GM10248 (cell line): ENCODE measurements around the gene LMX1A.

ENCODE experiments used
- CTCF ChIA-PET: fragments of 300-600 bp; sonication (Branson Sonifier 250); formaldehyde crosslinking; extraction: SDS; loops from one replicate; lab custom pipeline; 2021; ENCODE audit warnings: antibody characterized with exemption; lab: Yijun Ruan, JAX
- POLR2A ChIA-PET: fragments of 350-650 bp; sonication (Branson Sonifier 250); formaldehyde crosslinking; extraction: SDS; loops from one replicate; lab custom pipeline; 2020; ENCODE audit warnings: antibody characterized with exemption; lab: Yijun Ruan, JAX
- DNase-seq: peaks from one replicate; pipeline ENCODE4 v3.0.0; 2012; ENCODE audit errors: extremely low spot score
- TF ChIP-seq, protein P1 (sequence below): IDR thresholded peaks from 2 replicates; pipeline ENCODE4 v1.5.1; 2012; ENCODE audit warnings: mild to moderate bottlenecking, low read depth; ENCODE audit errors: extremely low read depth, missing control alignments, control extremely low read depth

LMX1A gene

DNA sequence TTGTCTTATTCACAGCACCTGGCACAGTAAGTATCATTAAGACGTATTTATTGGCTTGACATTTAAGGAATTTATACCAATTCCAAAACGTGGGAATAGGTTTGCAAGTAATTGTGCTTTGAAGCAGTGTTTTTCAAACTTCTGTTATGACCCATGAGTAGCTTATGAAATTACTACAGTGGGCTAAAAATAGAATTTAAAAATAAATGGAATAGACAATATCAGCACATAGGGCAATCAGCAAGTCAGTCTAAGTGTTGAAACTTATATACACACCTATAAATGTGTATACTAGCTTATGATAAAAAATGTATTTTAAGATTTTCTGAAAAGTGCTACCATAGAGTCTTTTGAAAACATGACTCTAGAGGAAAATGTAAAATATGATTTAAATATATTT is 116.6 kb downstream of the LMX1A start:
- TF ChIP-seq, protein P1, sequence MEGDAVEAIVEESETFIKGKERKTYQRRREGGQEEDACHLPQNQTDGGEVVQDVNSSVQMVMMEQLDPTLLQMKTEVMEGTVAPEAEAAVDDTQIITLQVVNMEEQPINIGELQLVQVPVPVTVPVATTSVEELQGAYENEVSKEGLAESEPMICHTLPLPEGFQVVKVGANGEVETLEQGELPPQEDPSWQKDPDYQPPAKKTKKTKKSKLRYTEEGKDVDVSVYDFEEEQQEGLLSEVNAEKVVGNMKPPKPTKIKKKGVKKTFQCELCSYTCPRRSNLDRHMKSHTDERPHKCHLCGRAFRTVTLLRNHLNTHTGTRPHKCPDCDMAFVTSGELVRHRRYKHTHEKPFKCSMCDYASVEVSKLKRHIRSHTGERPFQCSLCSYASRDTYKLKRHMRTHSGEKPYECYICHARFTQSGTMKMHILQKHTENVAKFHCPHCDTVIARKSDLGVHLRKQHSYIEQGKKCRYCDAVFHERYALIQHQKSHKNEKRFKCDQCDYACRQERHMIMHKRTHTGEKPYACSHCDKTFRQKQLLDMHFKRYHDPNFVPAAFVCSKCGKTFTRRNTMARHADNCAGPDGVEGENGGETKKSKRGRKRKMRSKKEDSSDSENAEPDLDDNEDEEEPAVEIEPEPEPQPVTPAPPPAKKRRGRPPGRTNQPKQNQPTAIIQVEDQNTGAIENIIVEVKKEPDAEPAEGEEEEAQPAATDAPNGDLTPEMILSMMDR = no peak
- no peak for DNase-seq
- POLR2A ChIA-PET = no interaction called here
- CTCF ChIA-PET = interaction anchor here (1.4 kb wide), 1 partner anchor 12 kb away, joined by 4 read pairs; no protein-coding TSS in a partner anchor

DNA sequence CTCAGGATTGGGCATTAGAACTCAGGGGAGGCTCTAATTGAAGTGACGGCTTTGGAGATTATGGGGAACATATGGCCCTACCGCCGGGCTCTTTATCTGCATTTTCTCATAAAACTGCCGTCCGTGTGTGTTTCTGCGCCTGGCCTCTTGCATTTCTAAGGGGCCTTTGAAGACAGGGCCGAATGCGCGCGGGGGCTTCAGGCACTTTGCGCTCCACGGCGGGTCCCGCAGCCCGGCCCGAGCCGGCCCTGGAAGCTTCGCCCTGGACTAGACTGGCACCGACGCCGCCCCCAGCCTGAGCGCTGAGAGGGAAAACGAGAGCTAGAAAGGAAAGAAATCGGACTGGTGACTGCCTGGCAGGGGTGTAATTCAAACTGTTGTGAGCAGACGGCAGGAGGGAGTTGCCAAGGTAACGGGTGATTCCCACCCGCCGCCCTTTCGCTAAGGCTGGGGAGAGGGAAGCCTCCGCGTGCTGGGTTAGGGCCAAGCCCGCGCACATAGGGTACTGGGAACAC is 120.7 kb downstream of the LMX1A start:
- CTCF ChIA-PET = no interaction called here
- TF ChIP-seq, protein P1 = no peak
- POLR2A ChIA-PET = no interaction called here
- peak; percentile 12 for DNase-seq

DNA sequence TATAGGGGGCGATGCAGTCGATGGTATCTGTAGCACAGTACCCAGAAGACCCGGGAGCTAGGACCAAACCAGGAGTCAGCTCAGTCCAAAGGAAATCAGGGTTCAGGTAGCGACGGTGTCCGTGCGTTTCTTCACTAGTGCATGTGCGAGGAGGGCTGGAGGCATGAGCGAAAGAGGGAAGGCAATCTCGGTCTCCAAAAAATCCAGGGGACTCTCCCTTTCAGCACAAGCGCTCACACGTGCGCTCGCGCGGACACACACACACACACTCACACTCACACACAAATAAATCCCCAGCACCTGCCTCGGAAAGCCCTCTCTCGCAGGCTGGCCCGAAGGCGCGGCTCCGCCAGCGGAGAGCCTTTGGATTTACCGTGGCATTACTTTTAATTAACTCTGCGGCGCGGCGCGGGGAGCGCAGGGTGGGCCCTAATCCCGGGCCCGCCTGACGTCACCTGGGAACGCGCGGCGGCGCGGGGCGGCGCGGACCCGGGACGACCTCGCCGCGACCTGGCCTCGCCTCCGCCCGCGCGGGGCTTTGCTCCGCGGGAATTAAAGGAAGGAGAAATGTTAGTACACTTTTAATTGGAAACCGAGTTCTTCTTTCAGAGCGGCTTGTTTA is 121.2 kb downstream of the LMX1A start:
- ChIA-PET POLR2A (no interaction called here), CTCF (no interaction called here)
- DNase-seq = no peak
- TF ChIP-seq, protein P1 = no peak

DNA sequence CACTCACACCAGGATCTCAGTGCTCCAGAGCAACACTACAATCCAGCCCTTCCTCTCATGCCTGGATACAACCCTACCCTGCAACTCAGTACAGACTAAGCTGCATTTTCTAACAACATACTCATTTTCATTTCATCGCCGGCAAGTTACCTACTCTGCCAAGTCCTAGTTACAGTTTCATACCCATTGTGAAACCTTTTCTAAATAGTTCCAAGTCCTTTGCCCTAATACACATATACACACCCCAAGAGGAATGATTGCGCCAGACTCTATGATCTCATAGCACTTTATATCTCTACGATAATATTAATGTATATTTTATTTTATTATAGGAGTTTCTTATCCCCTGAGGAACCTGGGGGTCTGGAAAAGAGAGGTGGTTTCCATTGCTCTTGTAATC is 122.4 kb downstream of the LMX1A start:
- POLR2A ChIA-PET = no interaction called here
- TF ChIP-seq, protein P1 = no peak
- CTCF ChIA-PET = no interaction called here

DNA sequence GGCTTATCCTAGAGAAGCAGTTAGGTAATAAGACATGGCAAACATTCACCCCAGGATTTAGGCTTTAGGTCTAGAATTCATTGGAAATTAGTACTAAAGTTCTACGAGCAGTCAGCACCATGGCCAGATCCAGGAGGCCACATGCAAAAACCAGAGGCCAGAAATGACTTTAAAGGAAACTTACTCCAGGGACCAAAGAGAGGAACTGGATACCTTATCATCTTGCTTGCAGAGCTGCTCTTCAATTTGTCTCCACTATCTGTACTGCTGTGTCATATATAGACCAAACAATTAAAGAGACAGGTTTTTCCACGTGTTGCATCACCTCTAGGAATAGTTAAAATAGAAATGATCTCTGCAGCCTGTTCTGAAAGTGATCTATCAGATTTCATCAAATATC is 127.8 kb downstream of the LMX1A start:
- POLR2A ChIA-PET = no interaction called here
- no peak for DNase-seq
- TF ChIP-seq, protein P1 = no peak
- CTCF ChIA-PET = interaction anchor here (1.4 to 2.7 kb wide), 2 partner anchors 9 to 29 kb away, joined by 3 to 10 read pairs; no protein-coding TSS in a partner anchor

More for the DNA sequence above, 122.4 kb downstream of the LMX1A start:
- no peak for DNase-seq

DNA sequence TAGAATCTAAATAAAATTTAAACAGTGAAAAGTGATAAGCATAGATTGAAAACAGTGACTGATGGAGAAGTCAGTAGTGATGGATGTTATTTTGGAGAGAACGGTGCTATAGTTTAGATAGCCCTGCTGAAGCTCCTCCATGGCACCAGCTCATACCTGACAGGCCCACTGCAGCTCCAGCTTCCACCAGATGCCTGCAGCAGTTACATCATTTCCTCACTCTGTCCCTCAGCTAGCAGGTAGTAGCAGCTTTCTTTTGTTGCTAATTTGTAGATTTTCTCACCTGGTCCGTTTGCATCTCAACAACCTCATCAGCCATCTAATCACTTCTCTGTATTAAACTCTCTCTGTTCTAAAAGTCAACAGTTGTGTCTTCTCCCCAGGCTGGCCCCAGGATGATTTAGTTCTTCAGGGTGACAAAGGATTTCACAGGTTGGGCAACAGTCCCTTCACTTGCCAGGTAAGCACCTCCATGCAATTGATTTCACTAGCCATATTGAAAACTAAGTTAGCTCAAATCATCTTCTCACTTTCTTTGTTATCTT is 128.3 kb downstream of the LMX1A start:
- ChIA-PET POLR2A (no interaction called here), CTCF (interaction anchor here (1.4 to 2.7 kb wide), 2 partner anchors 9 to 30 kb away, joined by 3 to 10 read pairs; no protein-coding TSS in a partner anchor)
- TF ChIP-seq, protein P1 = no peak

More for the DNA sequence above, 128.3 kb downstream of the LMX1A start:
- DNase-seq = no peak
